SK-N-SH treated with all-trans-retinoic acid at 6 μM for 48 hours (cell line): ENCODE results near the gene SFTPD.
A peak's percentile ranks its signal among the peaks of the same experiment; 100 is the strongest.
"Not testable (repeated sequence)": the region's sequence is repeated elsewhere in the genome, so short reads cannot be mapped to it uniquely, and the experiment has no call there.

Source experiments
- ATAC-seq: fragments of 200-7000 bp; cut with Tn5 transposase; 3 replicates; pipeline ENCODE4 v1.9.1; 2020; ENCODE audit warnings: mild to moderate bottlenecking, moderate library complexity
- ARNTL ChIP-seq: fragments of 450-650 bp; formaldehyde crosslinking; IDR thresholded peaks from 2 replicates; pipeline ENCODE4 v1.5.0; 2020; ENCODE audit warnings: low read depth, mild to moderate bottlenecking, moderate library complexity, borderline replicate concordance
- BACH2 ChIP-seq: fragments of 250-450 bp; sonication (Bioruptor Pico); IDR thresholded peaks from 2 replicates; pipeline ENCODE4 v1.9.0; 2021; ENCODE audit warnings: mild to moderate bottlenecking, borderline replicate concordance
- CSDC2 ChIP-seq: fragments of 250-450 bp; sonication (Bioruptor Pico); IDR thresholded peaks from 2 replicates; pipeline ENCODE4 v1.5.0; 2020; ENCODE audit warnings: mild to moderate bottlenecking, moderate library complexity
- CSRNP3 ChIP-seq: fragments of 250-450 bp; sonication (Bioruptor Pico); IDR thresholded peaks from 2 replicates; pipeline ENCODE4 v1.5.1; 2021; ENCODE audit warnings: mild to moderate bottlenecking, moderate library complexity
- ESRRG ChIP-seq: fragments of 250-450 bp; sonication (Bioruptor Pico); IDR thresholded peaks from 2 replicates; pipeline ENCODE4 v1.6.1; 2021; ENCODE audit warnings: mild to moderate bottlenecking
- ISL1 ChIP-seq: fragments of 250-450 bp; sonication (Bioruptor Pico); IDR thresholded peaks from 2 replicates; pipeline ENCODE4 v2.1.2; 2022; ENCODE audit warnings: mild to moderate bottlenecking, moderate library complexity
- OSR1 ChIP-seq: fragments of 250-450 bp; sonication (Bioruptor Pico); IDR thresholded peaks from 2 replicates; pipeline ENCODE4 v1.8.0; 2022; ENCODE audit warnings: moderate library complexity, mild to moderate bottlenecking, inconsistent platforms
- PATZ1 ChIP-seq: fragments of 250-450 bp; sonication (Bioruptor Pico); IDR thresholded peaks from 2 replicates; pipeline ENCODE4 v1.8.0; 2020; ENCODE audit warnings: mild to moderate bottlenecking, moderate library complexity, borderline replicate concordance
- PPARA ChIP-seq: fragments of 250-450 bp; sonication (Bioruptor Pico); IDR thresholded peaks from 2 replicates; pipeline ENCODE4 v1.5.0; 2020; ENCODE audit warnings: mild to moderate bottlenecking, borderline replicate concordance
- SNAI2 ChIP-seq: fragments of 250-450 bp; sonication (Bioruptor Pico); IDR thresholded peaks from 2 replicates; pipeline ENCODE4 v1.5.0; 2020; ENCODE audit warnings: mild to moderate bottlenecking, moderate library complexity
- TCF4 ChIP-seq: fragments of 250-450 bp; sonication (Bioruptor Pico); IDR thresholded peaks from 2 replicates; pipeline ENCODE4 v1.8.0; 2021; ENCODE audit warnings: mild to moderate bottlenecking, moderate library complexity, borderline replicate concordance
- TOX ChIP-seq: fragments of 250-450 bp; sonication (Bioruptor Pico); IDR thresholded peaks from 2 replicates; pipeline ENCODE4 v1.8.0; 2021; ENCODE audit warnings: mild to moderate bottlenecking, moderate library complexity, borderline replicate concordance
- ZC3H10 ChIP-seq: fragments of 250-450 bp; sonication (Bioruptor Pico); IDR thresholded peaks from 2 replicates; pipeline ENCODE4 v1.5.1; 2021; ENCODE audit warnings: mild to moderate bottlenecking, moderate library complexity
- ZFP3 ChIP-seq: fragments of 250-450 bp; sonication (Bioruptor Pico); IDR thresholded peaks from 2 replicates; pipeline ENCODE4 v1.5.0; 2020; ENCODE audit warnings: mild to moderate bottlenecking, moderate library complexity
- ZFP30 ChIP-seq: fragments of 450-650 bp; formaldehyde crosslinking; IDR thresholded peaks from 2 replicates; pipeline ENCODE4 v1.5.0; 2022; ENCODE audit warnings: mild to moderate bottlenecking, moderate library complexity
- ZNF565 ChIP-seq: fragments of 450-650 bp; formaldehyde crosslinking; conservative IDR thresholded peaks from 2 replicates; pipeline ENCODE4 v1.5.0; 2020; ENCODE audit warnings: low read depth, mild to moderate bottlenecking, moderate library complexity
- ZNF70 ChIP-seq: fragments of 450-650 bp; formaldehyde crosslinking; IDR thresholded peaks from 2 replicates; pipeline ENCODE4 v1.5.0; 2020; ENCODE audit warnings: mild to moderate bottlenecking, moderate library complexity
- ZNF8 ChIP-seq: fragments of 450-650 bp; formaldehyde crosslinking; IDR thresholded peaks from 2 replicates; pipeline ENCODE4 v1.5.0; 2020; ENCODE audit warnings: mild to moderate bottlenecking, moderate library complexity
- TF ChIP-seq, protein P1 (sequence below): fragments of 250-450 bp; sonication (Bioruptor Pico); IDR thresholded peaks from 2 replicates; pipeline ENCODE4 v1.5.0; 2020; ENCODE audit warnings: mild to moderate bottlenecking, moderate library complexity
- TF ChIP-seq, protein P2 (sequence below): fragments of 250-450 bp; sonication (Bioruptor Pico); IDR thresholded peaks from 2 replicates; pipeline ENCODE4 v1.8.0; 2021; ENCODE audit warnings: low read depth, mild to moderate bottlenecking, moderate library complexity, borderline replicate concordance

The SFTPD gene

DNA sequence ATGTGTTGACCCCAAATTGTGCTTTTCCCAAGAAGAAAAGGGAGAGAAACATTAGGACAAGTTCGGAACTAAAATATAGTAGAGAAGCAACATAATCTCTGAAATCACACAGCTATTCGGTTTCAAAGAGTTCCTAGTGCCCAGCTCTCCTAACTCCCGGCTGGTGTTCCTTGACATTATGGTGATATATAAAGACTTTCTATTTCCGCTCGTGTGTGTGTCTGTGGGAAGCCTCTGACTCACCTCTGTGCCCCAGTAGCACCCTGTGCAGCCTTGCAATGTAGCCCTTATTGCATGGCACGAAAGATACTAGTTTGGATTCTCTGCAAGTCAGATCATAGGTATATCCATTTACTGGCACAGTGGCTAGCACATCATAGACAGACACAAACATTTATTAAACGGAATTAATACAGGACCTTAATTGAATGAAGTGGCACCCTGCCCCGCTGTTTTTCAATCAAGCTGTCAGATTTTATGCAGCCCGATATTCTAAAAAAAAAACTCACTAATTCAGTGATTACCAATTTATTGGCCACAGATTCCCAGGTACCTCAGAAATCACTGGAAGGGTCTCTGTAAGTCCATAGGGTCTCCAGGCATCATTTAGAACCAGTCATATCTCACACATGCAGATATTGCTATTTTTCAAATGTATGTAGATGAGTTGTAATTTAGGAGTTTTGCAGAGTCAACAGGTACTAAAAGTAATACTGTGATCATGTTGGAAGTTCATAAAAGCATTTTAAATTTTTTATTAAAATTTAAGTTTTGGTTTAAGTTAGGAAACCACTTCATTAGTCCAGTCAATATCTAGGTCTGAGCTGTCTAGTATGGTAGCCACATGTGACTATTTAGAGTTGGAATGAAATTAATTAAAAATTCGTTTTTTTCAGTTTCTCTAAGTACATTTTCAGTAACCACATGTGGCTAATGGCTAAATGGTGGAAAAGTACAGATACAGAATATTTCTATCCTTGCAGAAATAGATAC lies 43.3 kb downstream of the SFTPD start:
- ATAC-seq = peak; percentile 26
- TF ChIP-seq CSRNP3 (no peak), PATZ1 (no peak), ZFP3 (no peak), ZFP30 (CRISPR knock-in tag) (no peak), ZNF70 (no peak), CSDC2 (CRISPR knock-in tag) (no peak), ESRRG (no peak), ZNF8 (CRISPR knock-in tag) (no peak), OSR1 (CRISPR knock-in tag) (no peak), PPARA (no peak), TOX (no peak), ZNF565 (no peak), BACH2 (no peak), ARNTL (CRISPR knock-in tag) (no peak), TCF4 (CRISPR knock-in tag) (no peak), ISL1 (CRISPR knock-in tag) (no peak), SNAI2 (CRISPR knock-in tag) (no peak)
- TF ChIP-seq, protein P1, sequence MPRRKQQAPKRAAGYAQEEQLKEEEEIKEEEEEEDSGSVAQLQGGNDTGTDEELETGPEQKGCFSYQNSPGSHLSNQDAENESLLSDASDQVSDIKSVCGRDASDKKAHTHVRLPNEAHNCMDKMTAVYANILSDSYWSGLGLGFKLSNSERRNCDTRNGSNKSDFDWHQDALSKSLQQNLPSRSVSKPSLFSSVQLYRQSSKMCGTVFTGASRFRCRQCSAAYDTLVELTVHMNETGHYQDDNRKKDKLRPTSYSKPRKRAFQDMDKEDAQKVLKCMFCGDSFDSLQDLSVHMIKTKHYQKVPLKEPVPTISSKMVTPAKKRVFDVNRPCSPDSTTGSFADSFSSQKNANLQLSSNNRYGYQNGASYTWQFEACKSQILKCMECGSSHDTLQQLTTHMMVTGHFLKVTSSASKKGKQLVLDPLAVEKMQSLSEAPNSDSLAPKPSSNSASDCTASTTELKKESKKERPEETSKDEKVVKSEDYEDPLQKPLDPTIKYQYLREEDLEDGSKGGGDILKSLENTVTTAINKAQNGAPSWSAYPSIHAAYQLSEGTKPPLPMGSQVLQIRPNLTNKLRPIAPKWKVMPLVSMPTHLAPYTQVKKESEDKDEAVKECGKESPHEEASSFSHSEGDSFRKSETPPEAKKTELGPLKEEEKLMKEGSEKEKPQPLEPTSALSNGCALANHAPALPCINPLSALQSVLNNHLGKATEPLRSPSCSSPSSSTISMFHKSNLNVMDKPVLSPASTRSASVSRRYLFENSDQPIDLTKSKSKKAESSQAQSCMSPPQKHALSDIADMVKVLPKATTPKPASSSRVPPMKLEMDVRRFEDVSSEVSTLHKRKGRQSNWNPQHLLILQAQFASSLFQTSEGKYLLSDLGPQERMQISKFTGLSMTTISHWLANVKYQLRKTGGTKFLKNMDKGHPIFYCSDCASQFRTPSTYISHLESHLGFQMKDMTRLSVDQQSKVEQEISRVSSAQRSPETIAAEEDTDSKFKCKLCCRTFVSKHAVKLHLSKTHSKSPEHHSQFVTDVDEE (CRISPR knock-in tag) = no peak
- TF ChIP-seq, protein P2, sequence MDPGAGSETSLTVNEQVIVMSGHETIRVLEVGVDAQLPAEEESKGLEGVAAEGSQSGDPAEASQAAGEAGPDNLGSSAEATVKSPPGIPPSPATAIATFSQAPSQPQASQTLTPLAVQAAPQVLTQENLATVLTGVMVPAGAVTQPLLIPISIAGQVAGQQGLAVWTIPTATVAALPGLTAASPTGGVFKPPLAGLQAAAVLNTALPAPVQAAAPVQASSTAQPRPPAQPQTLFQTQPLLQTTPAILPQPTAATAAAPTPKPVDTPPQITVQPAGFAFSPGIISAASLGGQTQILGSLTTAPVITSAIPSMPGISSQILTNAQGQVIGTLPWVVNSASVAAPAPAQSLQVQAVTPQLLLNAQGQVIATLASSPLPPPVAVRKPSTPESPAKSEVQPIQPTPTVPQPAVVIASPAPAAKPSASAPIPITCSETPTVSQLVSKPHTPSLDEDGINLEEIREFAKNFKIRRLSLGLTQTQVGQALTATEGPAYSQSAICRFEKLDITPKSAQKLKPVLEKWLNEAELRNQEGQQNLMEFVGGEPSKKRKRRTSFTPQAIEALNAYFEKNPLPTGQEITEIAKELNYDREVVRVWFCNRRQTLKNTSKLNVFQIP = no peak

DNA sequence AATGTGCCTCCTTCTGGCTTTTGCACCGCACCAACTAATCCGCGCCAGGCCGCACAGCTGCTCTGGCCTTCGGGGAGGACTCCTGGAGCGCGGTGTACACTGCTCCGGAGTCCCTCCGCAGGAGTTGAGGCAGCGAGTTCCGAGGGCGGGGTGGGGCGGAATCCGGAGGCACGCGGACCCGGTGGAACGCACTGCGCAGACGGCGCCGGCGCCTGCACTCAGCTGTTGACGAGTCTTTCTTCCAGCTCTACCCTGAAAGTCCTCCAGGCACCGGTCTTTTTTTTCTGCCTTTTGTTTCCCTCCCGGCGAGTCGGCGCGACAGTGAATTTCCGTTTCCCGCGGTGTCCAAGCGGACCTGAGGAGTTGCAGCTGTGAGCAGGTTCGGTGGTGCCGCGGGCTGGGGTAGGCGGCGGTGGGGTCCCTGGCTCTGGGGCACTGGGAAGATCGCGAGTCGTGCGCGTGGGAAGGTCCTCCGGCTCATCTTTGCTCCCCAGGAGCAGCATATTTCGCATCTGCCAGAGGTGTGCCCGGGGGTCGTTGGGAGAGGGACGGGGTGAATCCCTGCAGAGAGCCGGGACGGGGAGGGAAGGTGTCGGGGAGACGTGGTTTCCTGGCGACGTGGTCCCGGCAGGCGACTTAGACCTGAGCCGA lies 44.1 kb downstream of the SFTPD start:
- TF ChIP-seq SNAI2 (CRISPR knock-in tag) (no peak), CSDC2 (CRISPR knock-in tag) (no peak), ZNF565 (no peak), ZNF70 (no peak), ZFP30 (CRISPR knock-in tag) (no peak), ZC3H10 (CRISPR knock-in tag) (no peak), PATZ1 (no peak), ZNF8 (CRISPR knock-in tag) (no peak), TCF4 (CRISPR knock-in tag) (no peak), PPARA (no peak), OSR1 (CRISPR knock-in tag) (no peak), ARNTL (CRISPR knock-in tag) (no peak)
- TF ChIP-seq, protein P1 (CRISPR knock-in tag) = no peak
- TF ChIP-seq, all 23 proteins: peak for 0
- peak; percentile 95 for ATAC-seq

GRCh38 chr10:79901571-79901970 lies 47.3 kb downstream of the SFTPD start:
- not testable (repeated sequence) for ATAC-seq
